ENCODE data around the gene HEATR5A.

The HEATR5A gene

DNA sequence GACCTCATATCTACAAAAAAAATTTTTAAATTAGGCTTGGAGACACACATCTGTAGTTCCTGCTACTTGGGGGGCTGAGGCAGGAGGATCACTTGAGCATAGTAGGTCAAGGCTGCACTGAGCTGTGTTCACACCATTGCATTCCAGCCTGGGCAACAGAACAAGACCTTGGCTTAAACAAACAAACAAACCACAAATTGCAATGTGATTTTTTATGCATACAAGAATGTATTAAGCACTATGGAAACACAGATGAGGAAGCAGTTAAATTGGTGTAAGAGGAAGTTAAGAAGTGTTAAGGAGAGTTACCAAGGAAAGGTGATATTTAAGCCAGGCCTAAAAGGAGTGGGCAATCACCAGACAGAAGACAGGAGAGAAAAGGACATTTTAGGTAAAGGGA, 129.1 kb downstream of the HEATR5A start:
- no peak overlapping the region for H3K4me3 ChIP-seq (replicated peaks in 1 of 2; ENCODE audit: low read depth in 2 of 2, low read length in 2 of 2)
- TF ChIP-seq, protein P1, sequence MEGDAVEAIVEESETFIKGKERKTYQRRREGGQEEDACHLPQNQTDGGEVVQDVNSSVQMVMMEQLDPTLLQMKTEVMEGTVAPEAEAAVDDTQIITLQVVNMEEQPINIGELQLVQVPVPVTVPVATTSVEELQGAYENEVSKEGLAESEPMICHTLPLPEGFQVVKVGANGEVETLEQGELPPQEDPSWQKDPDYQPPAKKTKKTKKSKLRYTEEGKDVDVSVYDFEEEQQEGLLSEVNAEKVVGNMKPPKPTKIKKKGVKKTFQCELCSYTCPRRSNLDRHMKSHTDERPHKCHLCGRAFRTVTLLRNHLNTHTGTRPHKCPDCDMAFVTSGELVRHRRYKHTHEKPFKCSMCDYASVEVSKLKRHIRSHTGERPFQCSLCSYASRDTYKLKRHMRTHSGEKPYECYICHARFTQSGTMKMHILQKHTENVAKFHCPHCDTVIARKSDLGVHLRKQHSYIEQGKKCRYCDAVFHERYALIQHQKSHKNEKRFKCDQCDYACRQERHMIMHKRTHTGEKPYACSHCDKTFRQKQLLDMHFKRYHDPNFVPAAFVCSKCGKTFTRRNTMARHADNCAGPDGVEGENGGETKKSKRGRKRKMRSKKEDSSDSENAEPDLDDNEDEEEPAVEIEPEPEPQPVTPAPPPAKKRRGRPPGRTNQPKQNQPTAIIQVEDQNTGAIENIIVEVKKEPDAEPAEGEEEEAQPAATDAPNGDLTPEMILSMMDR (IDR thresholded peaks at IDR 0.05; ENCODE audit: low read depth, low read length) = no peak
- DNase-seq (ENCODE audit: low read depth in 2 of 2) = peak; percentile 7 to 44

DNA sequence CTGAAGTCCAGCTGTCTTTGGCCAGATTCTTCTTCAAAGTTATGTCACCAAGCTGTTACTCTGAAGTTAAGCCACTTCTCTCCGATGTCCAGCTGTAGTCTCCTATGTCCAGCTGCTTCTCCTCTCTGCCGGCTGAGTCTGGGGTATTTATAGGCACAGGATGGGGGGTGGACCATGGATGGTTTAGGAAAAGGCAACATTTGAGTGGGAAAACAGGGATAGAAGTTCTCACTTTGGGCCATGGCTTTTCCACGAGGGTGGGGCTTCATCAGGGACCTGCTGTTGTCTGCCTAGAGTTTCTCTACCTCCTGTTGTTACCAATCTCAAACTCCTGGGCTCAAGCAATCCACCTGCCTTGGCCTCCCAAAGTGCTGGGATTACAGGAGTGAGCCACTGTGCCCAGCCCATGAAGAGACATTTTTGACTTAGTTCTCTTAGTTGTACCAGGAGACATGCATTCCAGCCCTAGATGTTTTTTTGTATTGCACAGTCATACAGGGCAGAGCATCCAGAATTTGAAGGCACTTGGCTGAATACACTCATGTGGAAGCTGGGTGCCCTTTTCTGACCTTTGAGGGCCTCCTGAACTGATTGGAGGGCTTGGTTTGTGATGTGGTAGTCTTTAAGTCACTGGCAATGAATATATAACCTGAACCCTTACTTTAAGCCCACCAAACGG, 132.9 kb downstream of the HEATR5A start:
- H3K4me3 ChIP-seq (replicated peaks in 1 of 2; ENCODE audit: low read depth in 2 of 2, low read length in 2 of 2) = no peak overlapping the region
- no peak for DNase-seq (ENCODE audit: low read depth in 2 of 2)
- TF ChIP-seq, protein P1 (IDR thresholded peaks at IDR 0.05; ENCODE audit: low read depth, low read length) = no peak

DNA sequence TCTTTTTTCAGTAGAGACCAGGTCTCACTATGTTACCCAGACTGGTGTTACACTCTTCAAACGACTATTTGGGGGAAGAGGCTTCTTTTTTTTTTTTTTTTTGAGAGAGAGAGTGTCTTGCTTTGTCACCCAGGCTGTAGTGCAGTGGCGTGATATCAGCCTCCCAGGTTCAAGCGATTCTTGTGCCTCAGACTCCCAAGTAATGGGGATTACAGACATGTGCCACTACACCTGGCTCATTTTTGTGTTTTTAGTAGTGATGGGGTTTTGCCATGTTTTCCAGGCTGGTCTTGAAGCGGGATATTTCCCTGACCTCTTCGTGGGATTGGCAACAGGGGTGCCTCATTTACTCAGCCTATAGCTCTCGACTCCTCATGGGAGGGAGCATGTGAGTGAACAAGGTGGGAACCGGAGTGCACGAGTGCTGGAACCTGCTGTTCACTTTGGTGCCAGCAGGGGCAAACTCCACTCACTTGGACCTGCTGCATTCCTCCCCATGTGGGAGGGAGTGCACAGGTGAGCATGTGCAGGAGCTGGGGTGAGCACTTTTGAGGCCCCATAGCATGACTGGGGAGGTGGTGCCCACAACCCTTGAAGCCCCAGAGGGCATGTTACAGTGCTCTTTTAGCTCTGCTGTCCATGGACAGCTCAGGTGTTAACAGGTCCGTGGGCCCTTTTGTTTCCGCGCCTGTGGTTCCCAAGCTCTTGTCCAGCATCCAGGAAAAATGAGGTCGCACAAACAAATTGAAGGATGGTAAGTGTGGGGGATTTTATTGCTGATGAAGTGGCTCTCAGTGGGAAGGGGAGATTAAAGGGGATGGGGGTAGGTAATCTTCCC, 133.7 kb downstream of the HEATR5A start:
- DNase-seq (ENCODE audit: low read depth in 2 of 2) = no peak
- no peak overlapping the region for H3K4me3 ChIP-seq (replicated peaks in 1 of 2; ENCODE audit: low read depth in 2 of 2, low read length in 2 of 2)
- TF ChIP-seq, protein P1 (IDR thresholded peaks at IDR 0.05; ENCODE audit: low read depth, low read length) = peak; percentile 53

DNA sequence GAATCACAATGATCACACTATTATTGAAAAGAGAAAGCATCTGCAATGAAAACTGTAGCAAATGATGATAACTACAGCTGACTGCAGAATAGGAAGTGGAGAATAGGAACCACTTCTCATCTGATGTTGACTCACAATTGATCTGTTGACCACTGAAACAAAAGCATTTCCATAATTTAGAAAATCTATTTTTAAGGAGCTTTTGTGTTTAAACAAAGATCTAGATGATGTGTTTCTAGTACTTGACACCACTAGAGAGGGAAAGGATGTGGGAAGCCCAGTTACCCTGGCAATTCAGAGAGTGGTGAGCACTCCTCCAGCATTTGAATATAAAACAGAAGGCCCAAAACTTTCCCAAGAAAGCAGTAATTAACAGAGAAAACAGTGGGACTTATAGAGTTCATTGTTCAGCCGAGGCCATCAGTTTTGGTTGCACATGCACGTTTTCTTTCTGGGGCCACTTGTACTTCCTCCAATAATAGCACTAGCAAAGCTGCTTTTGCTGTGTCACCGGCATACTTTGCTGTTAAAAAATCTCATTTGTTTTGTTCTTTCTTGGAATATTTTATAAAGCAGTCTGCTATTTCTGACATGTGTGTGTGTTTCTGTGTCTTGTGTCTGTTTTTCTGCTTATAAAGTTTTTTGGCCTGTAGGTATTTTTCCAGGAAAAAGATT, 136.6 kb downstream of the HEATR5A start:
- TF ChIP-seq, protein P1 (IDR thresholded peaks at IDR 0.05; ENCODE audit: low read depth, low read length) = no peak
- no peak for DNase-seq (ENCODE audit: low read depth in 2 of 2)
- H3K4me3 ChIP-seq (replicated peaks in 1 of 2; ENCODE audit: low read depth in 2 of 2, low read length in 2 of 2) = no peak overlapping the region

DNA sequence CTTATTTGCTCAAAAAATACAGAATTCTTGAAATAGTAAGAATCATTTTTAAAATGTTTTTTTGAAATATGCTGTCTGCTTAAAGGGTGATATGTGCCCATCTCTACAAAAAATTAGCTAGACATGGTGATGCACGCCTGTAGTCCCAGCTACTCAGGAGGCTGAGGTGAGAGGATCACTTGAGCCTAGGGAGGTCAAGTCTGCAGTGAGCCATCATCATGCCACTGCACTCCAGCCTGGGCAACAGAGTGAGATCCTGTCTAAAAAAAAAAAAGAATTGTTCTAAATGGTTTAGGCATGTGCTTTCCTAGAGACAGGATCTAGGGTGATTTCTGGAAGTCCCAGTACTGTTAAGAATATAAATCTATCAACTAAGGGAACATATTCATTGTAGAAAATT, 137.2 kb downstream of the HEATR5A start:
- H3K4me3 ChIP-seq (replicated peaks in 1 of 2; ENCODE audit: low read depth in 2 of 2, low read length in 2 of 2) = no peak overlapping the region
- TF ChIP-seq, protein P1 (IDR thresholded peaks at IDR 0.05; ENCODE audit: low read depth, low read length) = no peak
- DNase-seq (ENCODE audit: low read depth in 2 of 2) = no peak

DNA sequence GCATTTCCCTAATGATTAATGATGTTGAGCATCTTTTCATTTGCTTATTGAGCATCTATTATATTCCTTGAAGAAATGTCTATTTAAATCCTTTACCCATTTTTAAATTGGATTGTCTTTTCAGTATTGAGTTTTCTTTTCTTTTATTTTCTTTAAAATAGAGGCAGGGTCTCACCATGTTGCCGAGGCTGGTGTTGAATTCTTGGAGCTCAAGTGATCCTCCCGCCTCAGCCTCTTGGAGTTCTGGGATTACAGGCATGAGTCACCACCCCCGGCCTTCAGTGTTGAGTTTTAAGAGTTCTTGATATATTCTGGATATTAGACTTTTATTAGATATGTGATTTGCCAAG, 139.5 kb downstream of the HEATR5A start:
- no peak overlapping the region for H3K4me3 ChIP-seq (replicated peaks in 1 of 2; ENCODE audit: low read depth in 2 of 2, low read length in 2 of 2)
- DNase-seq (ENCODE audit: low read depth in 2 of 2) = no peak
- TF ChIP-seq, protein P1 (IDR thresholded peaks at IDR 0.05; ENCODE audit: low read depth, low read length) = no peak
